Esophagus squamous epithelium (tissue), 4 donors: ENCODE data around the gene CDKL4.

Source experiments
- CTCF ChIP-seq, 6 experiments: fragments of 450-650 bp in 4 of 6; fragments of 200-600 bp in 2 of 6; sonication (generic) in 2 of 6; IDR thresholded peaks; one replicate each; pipeline ENCODE4 v1.5.1; 2016 to 2019; ENCODE audit warnings: antibody characterized with exemption in 6 of 6, mild to moderate bottlenecking in 4 of 6, moderate library complexity in 4 of 6
- POLR2A ChIP-seq, 4 donors: fragments of 450-650 bp; IDR thresholded peaks; one replicate each; pipeline ENCODE4 v1.6.1; 2017; ENCODE audit warnings: antibody characterized with exemption in 4 of 4, mild to moderate bottlenecking in 4 of 4, moderate library complexity in 3 of 4

- TF ChIP-seq CTCF (IDR thresholded peaks at IDR 0.05) (no peak), POLR2A (IDR thresholded peaks at IDR 0.05) (no peak)
These were observed 68.6 kb downstream of the CDKL4 start for GRCh38 chr2:39175026-39175812.
